Right cardiac atrium (tissue), 5 donors: ENCODE measurements around the gene AKR7A3. TPM values are rescaled to one million over a fixed set of nuclear protein-coding genes. Genes with fewer than 3 reads are reported as not detected.

Experiments used
- ATAC-seq, 2 donors: fragments of 200-7000 bp; cut with Tn5 transposase; one replicate each; pipeline versions ENCODE4 v1.8.0 to v1.9.1; 2020; ENCODE audit warnings: moderate library complexity in 2 of 2, mild to moderate bottlenecking in 1 of 2
- DNase-seq, 3 donors: peaks; one replicate each; pipeline ENCODE4 v3.0.0-alpha.2; 2020
- H3K27ac ChIP-seq: one replicate; pipeline ENCODE4 v1.5.1; 2013; ENCODE audit warnings: mild to moderate bottlenecking, low read length, control low read depth, moderate library complexity
- H3K27me3 ChIP-seq: one replicate; pipeline ENCODE4 v1.6.1; 2013; ENCODE audit not compliant: control insufficient read depth, insufficient read depth
- H3K4me1 ChIP-seq: one replicate; pipeline ENCODE4 v1.6.1; 2013; ENCODE audit warnings: low read length; ENCODE audit not compliant: control insufficient read depth, insufficient read depth
- H3K4me3 ChIP-seq: one replicate; pipeline ENCODE4 v1.5.1; 2013; ENCODE audit warnings: low read length, control low read depth
- H3K9me3 ChIP-seq: one replicate; pipeline ENCODE4 v1.6.1; 2013; ENCODE audit warnings: low read length; ENCODE audit not compliant: control insufficient read depth
- WGBS: extraction: QIAGEN DNeasy Blood & Tissue Kit; methylation state at CpG from one replicate; pipeline ENCODE4 v1.1.7; 2013; 5-methylcytosine and 5-hydroxymethylcytosine counted together
- intact Hi-C, 4 donors: fragments of 100-400 bp; cut with DNase I; formaldehyde crosslinking; loops; one replicate each; pipeline versions ENCODE4 v1.11.0 to v1.14.0; 2022 to 2023
- polyA plus RNA-seq: library from polyadenylated mRNA; stranded (reverse); fragments of 200-250 nt; gene quantifications from one replicate; pipeline ENCODE4 v1.2.3, GENCODE V29; 2013
- total RNA-seq, 4 donors: library from RNA; stranded (reverse); fragmentation: NEBNext Ultra II Directional; extraction: Animal tissue kit (Norgen Biotek cat#: 25700); gene quantifications; one replicate each; pipeline ENCODE4 v1.2.1, GENCODE V29; 2021
- donor health status: healthy with polysubstance abuse.
- donor health status: DM: no; HTN: yes; CAD: no.
- donor health status: DM: no; HTN: no; CAD: no.
- donor health status: DM: no; HTN: yes; CAD: no; lungs with severe emphysema.
- donor health status: DM: yes; HTN: yes; CAD: no.

Gene AKR7A3
- total and polyA plus RNA-seq, 5 donors: 0.17 to 0.26 (median 0.21) TPM; not detected in 1

- ATAC-seq: no peak
These were observed 28.7 kb upstream of the AKR7A3 start for GRCh38 chr1:19317126-19317910.

GRCh38 chr1:19315378-19316198, 27.0 kb upstream of the AKR7A3 start:
- H3K27ac ChIP-seq: no peak overlapping the region
- H3K27me3 ChIP-seq: no peaks in the 10 kb centered on the region
- no peak for ATAC-seq
- WGBS: 71% methylated on average over 17 of the region's 17 CpGs
- H3K4me1 ChIP-seq: no peaks in the 10 kb centered on the region
- DNase-seq: no peak
- no peaks in the 10 kb centered on the region for H3K9me3 ChIP-seq
- no peak overlapping the region for H3K4me3 ChIP-seq
- intact Hi-C loops: no loop called here

More at GRCh38 chr1:19317126-19317910, 28.7 kb upstream of the AKR7A3 start:
- intact Hi-C loops: no loop called here
- WGBS: 81% methylated on average over 13 of the region's 13 CpGs
- Histone ChIP-seq H3K4me1 (no peaks in the 10 kb centered on the region), H3K4me3 (no peak overlapping the region), H3K27me3 (no peaks in the 10 kb centered on the region), H3K9me3 (no peaks in the 10 kb centered on the region), H3K27ac (no peak overlapping the region)
- DNase-seq: no peak

GRCh38 chr1:19313961-19314882, 25.7 kb upstream of the AKR7A3 start:
- Histone ChIP-seq H3K27ac (no peak overlapping the region), H3K27me3 (no peaks in the 10 kb centered on the region), H3K9me3 (no peaks in the 10 kb centered on the region), H3K4me3 (no peak overlapping the region), H3K4me1 (no peaks in the 10 kb centered on the region)
- DNase-seq (no peak), ATAC-seq (no peak)
- WGBS: 89% methylated on average over 10 of the region's 10 CpGs
- intact Hi-C loops: no loop called here

- no peak for ATAC-seq
- Histone ChIP-seq H3K4me3 (no peak overlapping the region), H3K4me1 (no peaks in the 10 kb centered on the region), H3K27me3 (no peaks in the 10 kb centered on the region), H3K27ac (no peak overlapping the region), H3K9me3 (no peaks in the 10 kb centered on the region)
- WGBS: 88% methylated on average over 4 of the region's 4 CpGs
- intact Hi-C loops: no loop called here
- no peak for DNase-seq
These were observed 25.0 kb upstream of the AKR7A3 start for GRCh38 chr1:19313636-19313959.

GRCh38 chr1:19312782-19313635, 24.4 kb upstream of the AKR7A3 start:
- H3K4me1 ChIP-seq: no peaks in the 10 kb centered on the region
- peak overlapping the region; percentile 69 for H3K27ac ChIP-seq
- 35% methylated on average over 20 of the region's 20 CpGs for WGBS
- no peaks in the 10 kb centered on the region for H3K9me3 ChIP-seq
- ATAC-seq: no peak
- H3K27me3 ChIP-seq: no peaks in the 10 kb centered on the region
- DNase-seq: no peak
- peak overlapping the region; percentile 65 for H3K4me3 ChIP-seq
- intact Hi-C loops: no loop called here

- Histone ChIP-seq H3K9me3 (no peaks in the 10 kb centered on the region), H3K27ac (peak within 1 kb of the TSS; percentile 69), H3K4me1 (no peaks in the 10 kb centered on the region), H3K27me3 (no peaks in the 10 kb centered on the region), H3K4me3 (peak within 1 kb of the TSS; percentile 65)
- under 1% methylated on average over 105 of the region's 105 CpGs for WGBS
- intact Hi-C loops: no loop called here
- DNase-seq (peak; percentile 93 to 98 (median 97)), ATAC-seq (peak; percentile 95 to 97)
These were observed 23.6 kb upstream of the AKR7A3 start, which contains the start of the genes AKR7A2 and SLC66A1 for GRCh38 chr1:19311931-19312781. TSS of gene AKR7A2 (minus strand) at chr1:19312144. CDS start at chr1:19312124, 20 bp downstream. TSS of gene SLC66A1 (plus strand) at chr1:19312326. CDS start at chr1:19317678, 5,352 bp downstream.

GRCh38 chr1:19311503-19311930, 22.9 kb upstream of the AKR7A3 start:
- Histone ChIP-seq H3K27me3 (no peaks in the 10 kb centered on the region), H3K27ac (peak overlapping the region; percentile 38), H3K9me3 (no peaks in the 10 kb centered on the region), H3K4me3 (peak overlapping the region; percentile 56), H3K4me1 (no peaks in the 10 kb centered on the region)
- peak; percentile 11 to 28 for ATAC-seq
- peak in 1 of 3 donors; percentile 37 for DNase-seq
- WGBS: 1% methylated on average over 29 of the region's 29 CpGs
- intact Hi-C loops: no loop called here

- no peaks in the 10 kb centered on the region for H3K27me3 ChIP-seq
- no peaks in the 10 kb centered on the region for H3K9me3 ChIP-seq
- no peaks in the 10 kb centered on the region for H3K4me1 ChIP-seq
- intact Hi-C loops: no loop called here
- peak overlapping the region; percentile 56 for H3K4me3 ChIP-seq
- no peak overlapping the region for H3K27ac ChIP-seq
- ATAC-seq (no peak), DNase-seq (no peak)
- 46% methylated on average over 13 of the region's 13 CpGs for WGBS
These were observed 22.3 kb upstream of the AKR7A3 start for GRCh38 chr1:19310720-19311502.

- 90% methylated on average over 7 of the region's 7 CpGs for WGBS
- H3K4me3 ChIP-seq: no peak overlapping the region
- no peaks in the 10 kb centered on the region for H3K4me1 ChIP-seq
- H3K27ac ChIP-seq: no peak overlapping the region
- ATAC-seq (no peak), DNase-seq (no peak)
- intact Hi-C loops: no loop called here
- H3K9me3 ChIP-seq: no peaks in the 10 kb centered on the region
- H3K27me3 ChIP-seq: no peaks in the 10 kb centered on the region
These were observed 21.5 kb upstream of the AKR7A3 start for GRCh38 chr1:19310061-19310460.
